Neural cell (in vitro differentiated cells): ENCODE measurements around the gene SPEM1. TPM values are rescaled to one million over a fixed set of nuclear protein-coding genes. Genes with fewer than 3 reads are reported as not detected.

ENCODE experiments used
- H2AFZ ChIP-seq: fragments of 200-600, 300-800 bp; sonication (generic), shearing (Covaris generic); 2 replicates; pipeline ENCODE4 v1.6.0; 2014; ENCODE audit warnings: low read depth, mild to moderate bottlenecking, antibody characterized with exemption, low read length, moderate library complexity
- H3F3A ChIP-seq: fragments of 200-600 bp; shearing (Covaris generic); 2 replicates; pipeline ENCODE4 v1.6.1; 2016; ENCODE audit warnings: mild to moderate bottlenecking, moderate library complexity, mixed read lengths, antibody characterized with exemption, low read length; ENCODE audit not compliant: insufficient read depth, poor library complexity, severe bottlenecking
- H3K27ac ChIP-seq: fragments of 200-600, 300-800 bp; sonication (generic), shearing (Covaris generic); 2 replicates; pipeline ENCODE4 v1.5.1; 2014; ENCODE audit warnings: mild to moderate bottlenecking, low read length, moderate library complexity
- H3K27me3 ChIP-seq: fragments of 300-800, 200-600 bp; sonication (generic), shearing (Covaris generic); 2 replicates; pipeline ENCODE4 v1.6.0; 2014; ENCODE audit warnings: mild to moderate bottlenecking, low read depth, low read length, moderate library complexity; ENCODE audit not compliant: insufficient read depth
- H3K36me3 ChIP-seq: fragments of 300-800, 200-600 bp; sonication (generic), shearing (Covaris generic); 2 replicates; pipeline ENCODE4 v1.5.1; 2014; ENCODE audit warnings: mild to moderate bottlenecking, antibody characterized with exemption, low read length, moderate library complexity; ENCODE audit not compliant: insufficient read depth
- H3K4me2 ChIP-seq: fragments of 300-800, 200-600 bp; sonication (generic), shearing (Covaris generic); 2 replicates; pipeline ENCODE4 v1.6.0; 2014; ENCODE audit warnings: mild to moderate bottlenecking, low read length
- H3K4me3 ChIP-seq: fragments of 300-800, 200-600 bp; sonication (generic), shearing (Covaris generic); 2 replicates; pipeline ENCODE4 v1.5.1; 2014; ENCODE audit warnings: mild to moderate bottlenecking, low read length, moderate library complexity
- H3K79me2 ChIP-seq: fragments of 200-600 bp; shearing (Covaris generic); replicated peaks from 2 replicates; pipeline ENCODE4 v1.6.0; 2014; ENCODE audit warnings: mild to moderate bottlenecking, low read length, moderate library complexity; ENCODE audit not compliant: insufficient read depth
- H3K9ac ChIP-seq: fragments of 300-800, 200-600 bp; sonication (generic), shearing (Covaris generic); 2 replicates; pipeline ENCODE4 v1.6.1; 2016; ENCODE audit warnings: mild to moderate bottlenecking, low read length, mixed read lengths
- H3K9me2 ChIP-seq: fragments of 200-600 bp; shearing (Covaris generic); 2 replicates; pipeline ENCODE4 v1.6.1; 2016; ENCODE audit warnings: mild to moderate bottlenecking, low read length, mixed read lengths; ENCODE audit not compliant: insufficient read depth
- H3K9me3 ChIP-seq: fragments of 200-600, 300-800 bp; sonication (generic), shearing (Covaris generic); 2 replicates; pipeline ENCODE4 v1.6.1; 2016; ENCODE audit warnings: mild to moderate bottlenecking, mixed run types, low read length, moderate library complexity, mixed read lengths
- H4K20me1 ChIP-seq: fragments of 200-600 bp; shearing (Covaris generic); 2 replicates; pipeline ENCODE4 v1.6.1; 2016; ENCODE audit warnings: mild to moderate bottlenecking, mixed run types; ENCODE audit not compliant: insufficient read depth
- EP300 ChIP-seq: fragments of 450-650 bp; conservative IDR thresholded peaks from 2 replicates; pipeline ENCODE4 v1.6.1; 2014; ENCODE audit warnings: antibody characterized with exemption, mild to moderate bottlenecking, moderate library complexity; ENCODE audit not compliant: poor library complexity, severe bottlenecking
- EZH2 ChIP-seq: fragments of 200-600, 300-800 bp; shearing (Covaris generic), sonication (generic); IDR thresholded peaks from 2 replicates; pipeline ENCODE4 v1.6.1; 2014; ENCODE audit warnings: antibody characterized with exemption, low read length, borderline replicate concordance, mild to moderate bottlenecking; ENCODE audit not compliant: insufficient read depth, poor library complexity, severe bottlenecking
- MXI1 ChIP-seq: fragments of 450-650 bp; conservative IDR thresholded peaks from 2 replicates; pipeline ENCODE4 v1.6.1; 2014; ENCODE audit warnings: antibody characterized with exemption, mild to moderate bottlenecking; ENCODE audit not compliant: poor library complexity, severe bottlenecking
- POLR2AphosphoS5 ChIP-seq: IDR thresholded peaks from 2 replicates; pipeline ENCODE4 v1.6.1; 2012
- RAD21 ChIP-seq: fragments of 450-650 bp; conservative IDR thresholded peaks from 2 replicates; pipeline ENCODE4 v1.6.1; 2014; ENCODE audit warnings: antibody characterized with exemption, mild to moderate bottlenecking, moderate library complexity
- SMC3 ChIP-seq: fragments of 450-650 bp; conservative IDR thresholded peaks from 2 replicates; pipeline ENCODE4 v1.6.1; 2014; ENCODE audit warnings: antibody characterized with exemption, mild to moderate bottlenecking, moderate library complexity; ENCODE audit not compliant: poor library complexity
- TAF1 ChIP-seq: IDR thresholded peaks from 2 replicates; pipeline ENCODE4 v1.6.1; 2012; ENCODE audit warnings: low read depth
- polyA plus RNA-seq: library from polyadenylated mRNA; depleted of rRNA; stranded (reverse); fragments of >200 nt; gene quantifications from 2 replicates; pipeline ENCODE4 v1.2.3, GENCODE V29; 2014
- TF ChIP-seq, protein P1 (sequence below): IDR thresholded peaks from 2 replicates; pipeline ENCODE4 v1.6.1; 2012; ENCODE audit warnings: borderline replicate concordance
- TF ChIP-seq, protein P2 (sequence below): fragments of 450-650 bp; IDR thresholded peaks from 2 replicates; pipeline ENCODE4 v1.5.1; 2014; ENCODE audit warnings: antibody characterized with exemption, mild to moderate bottlenecking, moderate library complexity; ENCODE audit not compliant: poor library complexity, severe bottlenecking

The SPEM1 gene
- polyA plus RNA-seq, 1 donor from 2014 or later, result not detected

DNA sequence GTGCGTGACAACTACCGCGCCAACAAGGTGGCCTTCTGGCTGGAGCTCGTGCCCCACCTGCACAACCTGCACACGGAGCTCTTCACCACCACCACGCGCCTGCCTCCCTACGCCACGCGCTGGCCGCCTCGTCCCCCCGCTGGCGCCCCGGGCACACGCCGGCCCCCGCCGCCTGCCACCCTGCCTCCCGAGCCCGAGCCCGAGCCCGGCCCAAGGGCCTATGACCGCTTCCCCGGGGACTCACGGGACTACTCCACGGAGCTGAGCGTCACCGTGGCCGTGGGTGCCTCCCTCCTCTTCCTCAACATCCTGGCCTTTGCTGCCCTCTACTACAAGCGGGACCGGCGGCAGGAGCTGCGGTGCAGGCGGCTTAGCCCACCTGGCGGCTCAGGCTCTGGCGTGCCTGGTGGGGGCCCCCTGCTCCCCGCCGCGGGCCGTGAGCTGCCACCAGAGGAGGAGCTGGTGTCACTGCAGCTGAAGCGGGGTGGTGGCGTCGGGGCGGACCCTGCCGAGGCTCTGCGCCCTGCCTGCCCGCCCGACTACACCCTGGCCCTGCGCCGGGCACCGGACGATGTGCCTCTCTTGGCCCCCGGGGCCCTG is 3.0 kb upstream of the SPEM1 start:
- Histone ChIP-seq H3K9me3 (no peaks in the 10 kb centered on the region), H2AFZ (no peak overlapping the region), H3K27me3 (no peaks in the 10 kb centered on the region), H3K79me2 (no peaks in the 10 kb centered on the region), H3K4me3 (no peak overlapping the region), H3K36me3 (no peaks in the 10 kb centered on the region), H4K20me1 (peaks cover 4% of the 10 kb centered on the region), H3F3A (no peaks in the 10 kb centered on the region), H3K9ac (no peak overlapping the region), H3K27ac (no peak overlapping the region), H3K4me2 (no peak overlapping the region), H3K9me2 (no peaks in the 10 kb centered on the region)
- TF ChIP-seq, protein P1, sequence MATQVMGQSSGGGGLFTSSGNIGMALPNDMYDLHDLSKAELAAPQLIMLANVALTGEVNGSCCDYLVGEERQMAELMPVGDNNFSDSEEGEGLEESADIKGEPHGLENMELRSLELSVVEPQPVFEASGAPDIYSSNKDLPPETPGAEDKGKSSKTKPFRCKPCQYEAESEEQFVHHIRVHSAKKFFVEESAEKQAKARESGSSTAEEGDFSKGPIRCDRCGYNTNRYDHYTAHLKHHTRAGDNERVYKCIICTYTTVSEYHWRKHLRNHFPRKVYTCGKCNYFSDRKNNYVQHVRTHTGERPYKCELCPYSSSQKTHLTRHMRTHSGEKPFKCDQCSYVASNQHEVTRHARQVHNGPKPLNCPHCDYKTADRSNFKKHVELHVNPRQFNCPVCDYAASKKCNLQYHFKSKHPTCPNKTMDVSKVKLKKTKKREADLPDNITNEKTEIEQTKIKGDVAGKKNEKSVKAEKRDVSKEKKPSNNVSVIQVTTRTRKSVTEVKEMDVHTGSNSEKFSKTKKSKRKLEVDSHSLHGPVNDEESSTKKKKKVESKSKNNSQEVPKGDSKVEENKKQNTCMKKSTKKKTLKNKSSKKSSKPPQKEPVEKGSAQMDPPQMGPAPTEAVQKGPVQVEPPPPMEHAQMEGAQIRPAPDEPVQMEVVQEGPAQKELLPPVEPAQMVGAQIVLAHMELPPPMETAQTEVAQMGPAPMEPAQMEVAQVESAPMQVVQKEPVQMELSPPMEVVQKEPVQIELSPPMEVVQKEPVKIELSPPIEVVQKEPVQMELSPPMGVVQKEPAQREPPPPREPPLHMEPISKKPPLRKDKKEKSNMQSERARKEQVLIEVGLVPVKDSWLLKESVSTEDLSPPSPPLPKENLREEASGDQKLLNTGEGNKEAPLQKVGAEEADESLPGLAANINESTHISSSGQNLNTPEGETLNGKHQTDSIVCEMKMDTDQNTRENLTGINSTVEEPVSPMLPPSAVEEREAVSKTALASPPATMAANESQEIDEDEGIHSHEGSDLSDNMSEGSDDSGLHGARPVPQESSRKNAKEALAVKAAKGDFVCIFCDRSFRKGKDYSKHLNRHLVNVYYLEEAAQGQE, result no peak
- TF ChIP-seq TAF1, result no peak
- no peak for TF ChIP-seq EZH2
- no peak for TF ChIP-seq SMC3
- TF ChIP-seq EP300, result no peak

DNA sequence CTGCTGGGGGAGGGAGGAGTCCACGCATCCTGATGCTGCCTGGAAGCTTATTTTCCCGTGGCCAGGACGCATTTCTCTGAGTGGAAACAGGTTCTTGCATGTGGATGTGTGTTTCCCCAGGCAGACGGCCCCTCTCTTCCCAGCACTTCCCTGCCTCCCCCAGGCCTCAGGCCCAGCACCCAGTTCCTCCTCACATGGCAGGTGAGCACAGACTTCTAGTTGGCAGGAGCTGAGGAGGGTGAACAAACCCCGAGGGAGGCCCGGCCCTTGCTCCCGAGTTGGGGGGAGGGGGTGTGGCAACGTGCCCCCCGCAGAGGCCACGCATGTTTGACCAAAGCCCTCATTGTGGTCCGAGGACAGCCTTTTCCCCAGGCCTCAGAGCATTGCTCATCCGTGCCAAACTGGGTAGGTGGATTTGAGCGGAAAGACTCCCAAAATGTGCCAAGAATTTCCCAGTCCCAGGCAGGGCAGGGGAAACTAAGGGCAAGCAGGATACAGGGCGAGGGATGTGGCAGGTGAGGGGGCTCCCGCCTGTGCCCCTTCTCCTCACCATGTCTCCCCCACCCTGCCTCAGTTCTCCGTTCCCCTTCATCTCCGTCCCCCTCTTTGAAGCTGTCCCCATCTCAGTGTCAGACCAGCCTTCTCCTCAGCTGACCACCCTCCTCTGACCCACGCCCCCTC is 1.5 kb upstream of the SPEM1 start:
- H3K27me3 ChIP-seq, result no peaks in the 10 kb centered on the region
- no peak overlapping the region for H2AFZ ChIP-seq
- no peak overlapping the region for H3K4me3 ChIP-seq
- no peak overlapping the region for H3K4me2 ChIP-seq
- no peak for TF ChIP-seq RAD21
- TF ChIP-seq, protein P2, sequence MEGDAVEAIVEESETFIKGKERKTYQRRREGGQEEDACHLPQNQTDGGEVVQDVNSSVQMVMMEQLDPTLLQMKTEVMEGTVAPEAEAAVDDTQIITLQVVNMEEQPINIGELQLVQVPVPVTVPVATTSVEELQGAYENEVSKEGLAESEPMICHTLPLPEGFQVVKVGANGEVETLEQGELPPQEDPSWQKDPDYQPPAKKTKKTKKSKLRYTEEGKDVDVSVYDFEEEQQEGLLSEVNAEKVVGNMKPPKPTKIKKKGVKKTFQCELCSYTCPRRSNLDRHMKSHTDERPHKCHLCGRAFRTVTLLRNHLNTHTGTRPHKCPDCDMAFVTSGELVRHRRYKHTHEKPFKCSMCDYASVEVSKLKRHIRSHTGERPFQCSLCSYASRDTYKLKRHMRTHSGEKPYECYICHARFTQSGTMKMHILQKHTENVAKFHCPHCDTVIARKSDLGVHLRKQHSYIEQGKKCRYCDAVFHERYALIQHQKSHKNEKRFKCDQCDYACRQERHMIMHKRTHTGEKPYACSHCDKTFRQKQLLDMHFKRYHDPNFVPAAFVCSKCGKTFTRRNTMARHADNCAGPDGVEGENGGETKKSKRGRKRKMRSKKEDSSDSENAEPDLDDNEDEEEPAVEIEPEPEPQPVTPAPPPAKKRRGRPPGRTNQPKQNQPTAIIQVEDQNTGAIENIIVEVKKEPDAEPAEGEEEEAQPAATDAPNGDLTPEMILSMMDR, result no peak
- TF ChIP-seq EZH2, result no peak
- TF ChIP-seq SMC3, result no peak
- TF ChIP-seq TAF1, result no peak
- no peak for TF ChIP-seq MXI1
- no peak for TF ChIP-seq EP300
- no peak for TF ChIP-seq POLR2AphosphoS5
- TF ChIP-seq, protein P1, result no peak
- H3K36me3 ChIP-seq, result no peaks in the 10 kb centered on the region
- H3K9me2 ChIP-seq, result no peaks in the 10 kb centered on the region
- H3K9me3 ChIP-seq, result no peaks in the 10 kb centered on the region
- H3K27ac ChIP-seq, result no peak overlapping the region
- no peak overlapping the region for H3K9ac ChIP-seq
- no peaks in the 10 kb centered on the region for H3K79me2 ChIP-seq
- H4K20me1 ChIP-seq, result peaks cover 4% of the 10 kb centered on the region
- H3F3A ChIP-seq, result no peaks in the 10 kb centered on the region
